SK-N-SH (cell line): Measurements from ENCODE around the gene PLK2. TPM values are rescaled to one million over a fixed set of nuclear protein-coding genes. Genes with fewer than 3 reads are reported as not detected.
A peak's percentile ranks its signal among the peaks of the same experiment; 100 is the strongest.

Experiments used
- CTCF ChIA-PET: fragments of 300-600, 350-600 bp; formaldehyde crosslinking; extraction: SDS; loops from one replicate; lab custom pipeline; 2021; lab: Yijun Ruan, JAX
- POLR2A ChIA-PET: fragments of 350-600 bp; sonication (Branson Sonifier 250); formaldehyde crosslinking; extraction: SDS; loops from one replicate; lab custom pipeline; 2020; ENCODE audit warnings: antibody characterized with exemption, inconsistent platforms; lab: Yijun Ruan, JAX
- DNase-seq: peaks from one replicate; pipeline ENCODE4 v3.0.0; 2012
- H2AFZ ChIP-seq: fragments of 200-600 bp; sonication (generic); 2 replicates; pipeline ENCODE4 v1.8.1; 2016; ENCODE audit warnings: antibody characterized with exemption, mild to moderate bottlenecking, low read depth
- H3F3A ChIP-seq: fragments of 200-600 bp; sonication (generic); replicated peaks from 2 replicates; pipeline ENCODE3; 2016; ENCODE audit warnings: antibody characterized with exemption, mild to moderate bottlenecking; ENCODE audit not compliant: insufficient read depth
- H3K27ac ChIP-seq, 2 experiments: fragments of 200-500 bp in 1 of 2; fragments of 200-600 bp in 1 of 2; sonication (Bioruptor generic) in 1 of 2; sonication (generic), shearing (Covaris generic) in 1 of 2; 2 replicates each; pipeline versions ENCODE4 v1.5.1 to v1.6.1; 2014 to 2016; ENCODE audit warnings: low read depth in 2 of 2, inconsistent platforms in 1 of 2, low read length in 1 of 2, mild to moderate bottlenecking in 1 of 2, mixed read lengths in 1 of 2
- H3K27me3 ChIP-seq: fragments of 200-600 bp; sonication (generic), shearing (Covaris generic); 2 replicates; pipeline ENCODE4 v1.6.1; 2016; ENCODE audit warnings: mixed run types; ENCODE audit not compliant: insufficient read depth
- H3K36me3 ChIP-seq, 2 experiments: fragments of 200-500 bp in 1 of 2; fragments of 200-600 bp in 1 of 2; sonication (Bioruptor generic) in 1 of 2; sonication (generic) in 1 of 2; replicated peaks in 1 of 2; 2 replicates each; pipeline versions ENCODE3 to v1.5.1; 2014 to 2016; ENCODE audit warnings: low read length in 1 of 2, mild to moderate bottlenecking in 1 of 2; ENCODE audit not compliant: insufficient read depth in 2 of 2, control insufficient read depth in 1 of 2
- H3K4me1 ChIP-seq, 2 experiments: fragments of 200-500 bp in 1 of 2; fragments of 200-600 bp in 1 of 2; sonication (Bioruptor generic) in 1 of 2; sonication (generic), shearing (Covaris generic) in 1 of 2; 2 replicates each; pipeline versions ENCODE4 v1.5.1 to v1.6.1; 2014 to 2016; ENCODE audit warnings: low read depth in 1 of 2, low read length in 1 of 2, mixed run types in 1 of 2; ENCODE audit not compliant: insufficient read depth in 2 of 2, control insufficient read depth in 1 of 2
- H3K4me2 ChIP-seq: fragments of 200-600 bp; sonication (generic), shearing (Covaris generic); 2 replicates; pipeline ENCODE4 v1.6.1; 2017; ENCODE audit warnings: mixed run types
- H3K4me3 ChIP-seq, 2 experiments: fragments of 200-500 bp in 1 of 2; fragments of 200-600 bp in 1 of 2; sonication (Bioruptor generic) in 1 of 2; sonication (generic), shearing (Covaris generic) in 1 of 2; 2 replicates each; pipeline versions ENCODE4 v1.5.1 to v1.8.1; 2014 to 2016; ENCODE audit warnings: low read depth in 2 of 2, inconsistent platforms in 1 of 2, low read length in 1 of 2, mild to moderate bottlenecking in 1 of 2, mixed read lengths in 1 of 2, moderate library complexity in 1 of 2
- H3K79me2 ChIP-seq: fragments of 200-600 bp; sonication (generic); 2 replicates; pipeline ENCODE4 v1.8.1; 2017; ENCODE audit warnings: mild to moderate bottlenecking; ENCODE audit not compliant: insufficient read depth
- H3K9ac ChIP-seq: fragments of 200-600 bp; sonication (generic); 2 replicates; pipeline ENCODE4 v1.6.1; 2017; ENCODE audit warnings: mixed run types
- H3K9me2 ChIP-seq: fragments of 200-600 bp; sonication (generic); 2 replicates; pipeline ENCODE4 v1.6.1; 2017; ENCODE audit warnings: mixed run types
- H3K9me3 ChIP-seq: fragments of 200-600 bp; sonication (generic); 2 replicates; pipeline ENCODE4 v1.6.1; 2017; ENCODE audit warnings: mixed run types, mild to moderate bottlenecking, moderate library complexity
- H4K20me1 ChIP-seq: fragments of 200-600 bp; sonication (generic); 2 replicates; pipeline ENCODE4 v1.6.1; 2017; ENCODE audit warnings: mild to moderate bottlenecking, mixed run types; ENCODE audit not compliant: insufficient read depth
- GATA2 ChIP-seq: sonication (generic); formaldehyde crosslinking; IDR thresholded peaks from 2 replicates; pipeline ENCODE4 v1.5.0; 2020; ENCODE audit warnings: mild to moderate bottlenecking, missing genetic modification reagents
- RAD21 ChIP-seq: IDR thresholded peaks from 2 replicates; pipeline ENCODE4 v1.6.1; 2012; ENCODE audit warnings: mild to moderate bottlenecking, low read length
- RXRA ChIP-seq: IDR thresholded peaks from 2 replicates; pipeline ENCODE4 v1.4.0; 2012; ENCODE audit warnings: low read depth, mild to moderate bottlenecking, borderline replicate concordance
- WGBS: methylation state at CpG from one replicate; pipeline ENCODE4 v1.1.6; 2017; ENCODE audit warnings: low lambda C conversion rate; 5-methylcytosine and 5-hydroxymethylcytosine counted together
- polyA plus RNA-seq, 3 experiments: library from polyadenylated mRNA; depleted of rRNA; stranded (reverse); fragments of >200 nt; gene quantifications; 2 replicates each; pipeline ENCODE4 v1.2.3, GENCODE V29; 2012
- TF ChIP-seq, protein P1 (sequence below): IDR thresholded peaks from 2 replicates; pipeline ENCODE4 v1.6.1; 2012; ENCODE audit warnings: mild to moderate bottlenecking, low read depth, low read length, moderate library complexity
- TF ChIP-seq, protein P2 (sequence below): IDR thresholded peaks from 2 replicates; pipeline ENCODE4 v1.4.0; 2012; ENCODE audit warnings: low read depth

PLK2 gene
- polyA plus RNA-seq, 1 of the 3 experiments (the other 2 are of a cell fraction), result 157 TPM

DNA sequence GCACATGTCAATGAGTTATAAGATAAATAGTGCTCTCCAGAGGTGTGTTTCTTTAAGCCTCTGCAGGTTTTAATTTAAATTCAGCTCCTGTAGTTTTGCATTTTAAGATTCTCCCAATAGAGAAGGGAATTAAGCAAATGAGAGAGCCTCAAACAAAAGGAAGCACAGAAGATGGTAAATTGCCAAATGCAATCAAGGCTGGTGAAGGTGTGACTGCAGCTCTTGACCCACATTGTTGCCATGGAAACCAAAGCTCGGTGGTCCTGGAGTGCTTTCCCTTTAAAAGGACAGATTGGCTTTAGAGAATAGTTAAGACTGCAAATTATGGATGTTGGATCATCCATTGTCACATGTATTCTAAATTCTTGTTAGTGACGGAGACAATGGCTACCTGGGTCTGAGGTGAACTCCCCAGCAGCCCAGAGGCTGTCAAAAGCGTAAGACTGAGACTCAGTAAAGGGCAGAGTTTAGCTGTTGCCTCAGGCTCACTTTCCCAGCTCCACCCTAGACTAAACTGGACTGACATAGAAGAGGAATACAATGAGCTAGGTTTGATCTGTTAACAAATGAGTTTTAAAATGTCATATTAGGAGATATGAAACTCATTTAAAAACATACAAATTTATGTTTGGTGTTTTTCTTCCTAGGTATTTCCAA is 43.6 kb upstream of the PLK2 start (continued):
- TF ChIP-seq, protein P1, sequence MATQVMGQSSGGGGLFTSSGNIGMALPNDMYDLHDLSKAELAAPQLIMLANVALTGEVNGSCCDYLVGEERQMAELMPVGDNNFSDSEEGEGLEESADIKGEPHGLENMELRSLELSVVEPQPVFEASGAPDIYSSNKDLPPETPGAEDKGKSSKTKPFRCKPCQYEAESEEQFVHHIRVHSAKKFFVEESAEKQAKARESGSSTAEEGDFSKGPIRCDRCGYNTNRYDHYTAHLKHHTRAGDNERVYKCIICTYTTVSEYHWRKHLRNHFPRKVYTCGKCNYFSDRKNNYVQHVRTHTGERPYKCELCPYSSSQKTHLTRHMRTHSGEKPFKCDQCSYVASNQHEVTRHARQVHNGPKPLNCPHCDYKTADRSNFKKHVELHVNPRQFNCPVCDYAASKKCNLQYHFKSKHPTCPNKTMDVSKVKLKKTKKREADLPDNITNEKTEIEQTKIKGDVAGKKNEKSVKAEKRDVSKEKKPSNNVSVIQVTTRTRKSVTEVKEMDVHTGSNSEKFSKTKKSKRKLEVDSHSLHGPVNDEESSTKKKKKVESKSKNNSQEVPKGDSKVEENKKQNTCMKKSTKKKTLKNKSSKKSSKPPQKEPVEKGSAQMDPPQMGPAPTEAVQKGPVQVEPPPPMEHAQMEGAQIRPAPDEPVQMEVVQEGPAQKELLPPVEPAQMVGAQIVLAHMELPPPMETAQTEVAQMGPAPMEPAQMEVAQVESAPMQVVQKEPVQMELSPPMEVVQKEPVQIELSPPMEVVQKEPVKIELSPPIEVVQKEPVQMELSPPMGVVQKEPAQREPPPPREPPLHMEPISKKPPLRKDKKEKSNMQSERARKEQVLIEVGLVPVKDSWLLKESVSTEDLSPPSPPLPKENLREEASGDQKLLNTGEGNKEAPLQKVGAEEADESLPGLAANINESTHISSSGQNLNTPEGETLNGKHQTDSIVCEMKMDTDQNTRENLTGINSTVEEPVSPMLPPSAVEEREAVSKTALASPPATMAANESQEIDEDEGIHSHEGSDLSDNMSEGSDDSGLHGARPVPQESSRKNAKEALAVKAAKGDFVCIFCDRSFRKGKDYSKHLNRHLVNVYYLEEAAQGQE, result no peak

DNA sequence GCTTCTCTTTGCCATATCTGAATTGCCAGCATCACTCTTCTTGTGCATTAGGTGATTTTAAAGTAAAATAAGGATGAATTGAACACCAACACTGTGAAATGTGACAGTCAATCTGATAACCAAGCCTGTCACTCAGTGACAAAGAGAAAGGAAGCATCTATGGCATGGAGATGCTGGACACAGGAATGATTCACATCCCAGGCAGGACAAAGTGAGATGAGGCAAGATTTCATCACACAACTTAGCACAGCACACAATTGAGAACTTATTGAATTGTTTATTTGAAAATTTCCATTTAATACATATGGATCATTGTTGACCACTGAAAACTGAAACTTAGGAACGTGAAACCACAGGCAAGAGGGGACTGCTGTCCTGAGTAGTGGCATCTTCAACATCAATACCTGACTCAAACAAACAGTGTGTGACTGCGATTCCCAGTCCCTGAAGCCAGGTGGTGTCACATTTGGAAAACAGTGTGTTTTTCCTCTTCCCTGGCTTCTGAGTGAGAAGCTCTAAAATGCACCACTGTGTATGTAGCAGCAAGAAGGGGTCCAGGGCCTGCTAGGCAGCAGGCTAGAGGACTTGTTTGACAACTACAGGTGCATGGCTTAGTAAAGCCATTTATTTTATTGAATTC is 42.0 kb upstream of the PLK2 start:
- ChIA-PET CTCF (interaction anchor here (0.8 to 4.5 kb wide), 6 partner anchors 24 to 368 kb away, joined by 3 to 36 read pairs (median 3); no protein-coding TSS in a partner anchor), POLR2A (no interaction called here)
- no peak overlapping the region for H3K4me2 ChIP-seq
- no peaks in the 10 kb centered on the region for H3K9me3 ChIP-seq
- H3K4me3 ChIP-seq, result no peak overlapping the region
- no peaks in the 10 kb centered on the region; the same call in 1 of the 2 replicates for H3K27me3 ChIP-seq
- H3K36me3 ChIP-seq, result no peaks in the 10 kb centered on the region
- no peaks in the 10 kb centered on the region for H3K4me1 ChIP-seq
- H3K27ac ChIP-seq, result no peak overlapping the region
- H4K20me1 ChIP-seq, result no peaks in the 10 kb centered on the region
- no peaks in the 10 kb centered on the region for H3K79me2 ChIP-seq
- no peaks in the 10 kb centered on the region for H3K9me2 ChIP-seq
- DNase-seq, result no peak
- no peaks in the 10 kb centered on the region for H3F3A ChIP-seq
- 22% methylated on average over 2 of the region's 2 CpGs for WGBS
- H3K9ac ChIP-seq, result no peak overlapping the region
- no peak overlapping the region for H2AFZ ChIP-seq
- TF ChIP-seq RAD21, result peak; percentile 38
- TF ChIP-seq GATA2 (CRISPR knock-in tag), result no peak
- no peak for TF ChIP-seq RXRA

DNA sequence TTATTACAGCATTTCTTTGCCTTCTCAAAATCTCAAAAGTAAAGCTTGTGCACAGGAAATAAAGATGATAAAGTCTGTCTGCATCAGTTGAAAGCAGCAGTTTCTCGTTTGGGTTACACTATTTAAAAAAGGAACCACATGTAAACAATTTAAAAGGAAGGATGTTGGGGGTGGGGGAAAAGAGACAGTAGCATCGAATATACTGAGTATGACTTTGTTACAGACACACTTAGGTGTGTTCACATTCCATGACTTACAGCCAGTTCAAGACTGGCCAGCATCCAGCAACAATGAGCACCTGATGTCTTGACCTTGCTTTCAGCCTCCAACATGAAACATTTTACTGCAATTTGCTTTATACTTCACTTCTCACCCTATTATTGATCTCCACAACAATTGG is 40.1 kb upstream of the PLK2 start:
- H3K4me1 ChIP-seq, result no peaks in the 10 kb centered on the region
- no peaks in the 10 kb centered on the region for H4K20me1 ChIP-seq
- TF ChIP-seq, protein P2, sequence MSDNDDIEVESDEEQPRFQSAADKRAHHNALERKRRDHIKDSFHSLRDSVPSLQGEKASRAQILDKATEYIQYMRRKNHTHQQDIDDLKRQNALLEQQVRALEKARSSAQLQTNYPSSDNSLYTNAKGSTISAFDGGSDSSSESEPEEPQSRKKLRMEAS, result no peak
- H3F3A ChIP-seq, result no peaks in the 10 kb centered on the region
- H3K27ac ChIP-seq, result no peak overlapping the region
- no peaks in the 10 kb centered on the region for H3K9me3 ChIP-seq
- H3K36me3 ChIP-seq, result no peaks in the 10 kb centered on the region
- no peak overlapping the region for H3K4me2 ChIP-seq
- no peak for DNase-seq
- CTCF ChIA-PET, result interaction anchor here (1.0 to 6.3 kb wide), 11 partner anchors 11 to 370 kb away, joined by 3 to 100 read pairs (median 7); no protein-coding TSS in a partner anchor
- WGBS, result 15% methylated on average over 2 of the region's 2 CpGs
- H2AFZ ChIP-seq, result no peak overlapping the region
- POLR2A ChIA-PET, result no interaction called here
- H3K4me3 ChIP-seq, result no peak overlapping the region
- no peaks in the 10 kb centered on the region for H3K79me2 ChIP-seq
- H3K27me3 ChIP-seq, result no peaks in the 10 kb centered on the region; the same call in 1 of the 2 replicates
- H3K9ac ChIP-seq, result no peak overlapping the region
- H3K9me2 ChIP-seq, result no peaks in the 10 kb centered on the region
